Muscle of leg (tissue), 11 donors: Measurements from ENCODE around the gene NUP93. TPM values are rescaled to one million over a fixed set of nuclear protein-coding genes. Genes with fewer than 3 reads are reported as not detected.
A peak's percentile ranks its signal among the peaks of the same experiment; 100 is the strongest.

ENCODE experiments used
- DNase-seq: peaks from one replicate; pipeline ENCODE4 v3.0.0; 2013
- H3K27ac ChIP-seq: one replicate; pipeline ENCODE4 v1.5.1; 2013; ENCODE audit warnings: mild to moderate bottlenecking, low read length, control low read depth
- H3K27me3 ChIP-seq: one replicate; pipeline ENCODE4 v1.6.1; 2013; ENCODE audit warnings: low read length; ENCODE audit not compliant: control insufficient read depth, insufficient read depth
- H3K36me3 ChIP-seq: one replicate; pipeline ENCODE4 v1.6.1; 2013; ENCODE audit warnings: low read length; ENCODE audit not compliant: control insufficient read depth, insufficient read depth
- H3K4me1 ChIP-seq: one replicate; pipeline ENCODE4 v1.6.1; 2013; ENCODE audit warnings: low read length; ENCODE audit not compliant: control insufficient read depth, insufficient read depth
- H3K4me3 ChIP-seq: one replicate; pipeline ENCODE4 v1.5.1; 2013; ENCODE audit warnings: low read length, control low read depth
- H3K9me3 ChIP-seq: replicated peaks from 2 replicates; pipeline ENCODE4 v1.6.1; 2013; ENCODE audit warnings: low read depth, low read length; ENCODE audit not compliant: control insufficient read depth
- WGBS: methylation state at CpG from one replicate; pipeline ENCODE4 v1.1.5; 2013; ENCODE audit warnings: missing lambda C conversion rate; ENCODE audit not compliant: insufficient coverage; 5-methylcytosine and 5-hydroxymethylcytosine counted together
- polyA plus RNA-seq, 8 donors: library from polyadenylated mRNA; unstranded; fragments of 120-200 nt; gene quantifications; one replicate each; pipeline versions ENCODE4 v1.2.1 to v1.2.3, GENCODE V29; 2013; ENCODE audit warnings: inconsistent platforms in 1 of 8, low replicate concordance in 1 of 8; ENCODE audit not compliant: insufficient read length in 8 of 8, insufficient read depth in 1 of 8
- total RNA-seq: library from RNA; stranded (reverse); fragments of 120-200 nt; gene quantifications from one replicate; pipeline ENCODE4 v1.2.4, GENCODE V29; 2013

NUP93 gene
- total and polyA plus RNA-seq, 9 donors: 42.9 to 54.6 (median 45.9) TPM

- no peak overlapping the region for H3K4me3 ChIP-seq
- no peak overlapping the region for H3K27ac ChIP-seq
- H3K36me3 ChIP-seq: no peaks in the 10 kb centered on the region
- no peaks in the 10 kb centered on the region for H3K9me3 ChIP-seq
- DNase-seq: no peak
- no peaks in the 10 kb centered on the region for H3K27me3 ChIP-seq
- peaks cover 11% of the 10 kb centered on the region for H3K4me1 ChIP-seq
- WGBS: 92% methylated on average over 6 of the region's 6 CpGs
Observed at GRCh38 chr16:56855201-56855600, 125.3 kb downstream of the NUP93 start.

DNA sequence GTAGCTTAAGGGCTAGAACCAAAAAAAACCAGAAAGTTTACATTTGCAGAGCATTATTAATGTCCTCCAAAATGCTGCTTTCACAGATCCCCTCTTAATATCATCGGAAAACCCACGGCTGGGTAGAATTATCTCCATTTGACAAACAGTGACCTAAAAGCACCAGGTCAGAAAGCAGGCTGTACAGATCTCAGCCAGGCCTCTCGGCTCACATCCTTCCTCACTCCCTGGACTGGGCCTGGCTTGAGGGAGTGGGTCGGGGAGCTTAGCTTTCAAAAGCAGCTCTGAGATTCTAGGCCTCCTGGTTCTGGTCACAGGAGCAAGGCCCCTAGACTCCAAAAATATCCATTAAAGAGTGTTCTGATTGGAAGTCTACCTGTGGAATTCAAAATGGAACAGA lies 126.0 kb downstream of the NUP93 start:
- no CpG with 5 or more reads among the region's 4 CpGs for WGBS
- no peak overlapping the region for H3K4me3 ChIP-seq

DNA sequence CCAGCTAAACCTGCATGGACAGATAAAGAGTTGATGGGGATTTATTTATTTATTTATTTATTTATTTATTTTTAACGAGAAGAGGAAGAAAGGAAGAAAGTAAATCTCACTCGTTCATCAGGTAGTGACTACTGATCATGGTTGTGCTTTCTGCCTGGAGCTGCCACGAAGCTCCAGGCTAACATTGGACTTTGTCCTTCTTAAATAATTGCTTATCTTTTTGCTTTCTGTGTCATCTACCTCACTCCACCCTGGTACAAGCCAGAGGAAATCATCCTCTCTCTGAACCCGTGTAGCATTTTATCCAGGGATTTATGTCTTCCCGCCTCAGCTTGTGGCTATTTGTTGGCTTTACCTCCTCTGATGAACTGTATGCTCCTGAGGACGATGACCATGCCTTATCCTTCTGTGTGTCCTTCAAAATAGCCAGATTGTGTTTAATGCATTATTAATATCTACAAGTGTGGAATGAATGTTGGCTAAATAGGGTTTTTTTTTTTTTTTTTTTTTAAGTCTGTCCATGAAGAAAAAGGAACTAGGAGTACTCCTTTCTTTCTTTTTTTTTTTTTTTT lies 127.0 kb downstream of the NUP93 start:
- no CpG with 5 or more reads among the region's 6 CpGs for WGBS
- H3K27ac ChIP-seq: no peak overlapping the region
- no peaks in the 10 kb centered on the region for H3K9me3 ChIP-seq
- no peak overlapping the region for H3K4me3 ChIP-seq
- H3K36me3 ChIP-seq: no peaks in the 10 kb centered on the region
- no peak for DNase-seq
- H3K4me1 ChIP-seq: peaks cover 24% of the 10 kb centered on the region
- H3K27me3 ChIP-seq: no peaks in the 10 kb centered on the region

More for the DNA sequence above, 126.0 kb downstream of the NUP93 start:
- H3K9me3 ChIP-seq: no peaks in the 10 kb centered on the region
- no peaks in the 10 kb centered on the region for H3K27me3 ChIP-seq
- peaks cover 18% of the 10 kb centered on the region for H3K4me1 ChIP-seq
- DNase-seq: no peak
- no peak overlapping the region for H3K27ac ChIP-seq
- H3K36me3 ChIP-seq: no peaks in the 10 kb centered on the region

DNA sequence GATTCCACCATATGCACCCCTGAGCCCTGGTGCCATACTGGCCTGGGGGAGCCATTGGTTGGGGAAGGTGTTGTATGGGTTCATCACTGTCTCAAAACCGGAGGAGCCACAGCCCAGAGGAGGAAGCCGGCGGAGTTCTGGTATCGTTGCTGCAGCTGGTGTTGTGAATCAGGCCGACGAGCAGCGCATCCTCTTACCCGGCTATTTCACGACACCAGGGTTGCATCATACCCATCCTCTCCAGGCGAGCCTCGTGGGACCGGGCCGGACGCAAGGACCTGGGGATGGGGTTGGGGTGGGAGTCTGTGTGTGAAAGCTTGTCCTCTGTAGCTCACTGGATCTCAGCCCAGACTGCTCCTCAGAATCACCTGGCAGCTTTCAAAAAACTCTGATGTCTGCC lies 128.4 kb downstream of the NUP93 start:
- no peaks in the 10 kb centered on the region for H3K27me3 ChIP-seq
- H3K9me3 ChIP-seq: no peaks in the 10 kb centered on the region
- peaks cover 34% of the 10 kb centered on the region for H3K4me1 ChIP-seq
- no peak overlapping the region for H3K27ac ChIP-seq
- H3K4me3 ChIP-seq: no peak overlapping the region
- H3K36me3 ChIP-seq: no peaks in the 10 kb centered on the region
- DNase-seq: no peak
- WGBS: 94% methylated on average over 8 of the region's 14 CpGs

DNA sequence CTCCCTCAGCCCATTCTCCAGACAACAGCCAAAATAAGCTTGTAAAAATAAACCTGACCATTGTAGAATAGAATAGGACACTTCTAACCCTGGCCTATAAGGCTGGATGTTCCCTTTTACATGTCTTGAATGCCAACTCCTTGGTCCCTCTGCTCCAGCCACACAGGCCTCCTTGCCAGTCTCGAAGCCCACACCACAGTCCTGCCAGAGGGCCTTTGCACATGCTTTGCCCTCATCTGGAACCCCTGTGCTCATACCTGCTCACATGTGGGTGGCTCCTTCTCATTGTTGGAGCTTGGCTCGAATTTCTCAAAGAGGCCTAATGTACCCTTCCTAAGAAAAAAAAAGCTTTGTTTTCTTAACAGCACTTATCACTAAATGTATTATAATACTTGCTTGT lies 129.7 kb downstream of the NUP93 start:
- H3K36me3 ChIP-seq: no peaks in the 10 kb centered on the region
- no peak overlapping the region for H3K4me3 ChIP-seq
- H3K9me3 ChIP-seq: no peaks in the 10 kb centered on the region
- no peak for DNase-seq
- H3K27me3 ChIP-seq: no peaks in the 10 kb centered on the region
- no peak overlapping the region for H3K27ac ChIP-seq
- WGBS: 90% methylated on average over 1 of the region's 2 CpGs
- peaks cover 34% of the 10 kb centered on the region for H3K4me1 ChIP-seq

DNA sequence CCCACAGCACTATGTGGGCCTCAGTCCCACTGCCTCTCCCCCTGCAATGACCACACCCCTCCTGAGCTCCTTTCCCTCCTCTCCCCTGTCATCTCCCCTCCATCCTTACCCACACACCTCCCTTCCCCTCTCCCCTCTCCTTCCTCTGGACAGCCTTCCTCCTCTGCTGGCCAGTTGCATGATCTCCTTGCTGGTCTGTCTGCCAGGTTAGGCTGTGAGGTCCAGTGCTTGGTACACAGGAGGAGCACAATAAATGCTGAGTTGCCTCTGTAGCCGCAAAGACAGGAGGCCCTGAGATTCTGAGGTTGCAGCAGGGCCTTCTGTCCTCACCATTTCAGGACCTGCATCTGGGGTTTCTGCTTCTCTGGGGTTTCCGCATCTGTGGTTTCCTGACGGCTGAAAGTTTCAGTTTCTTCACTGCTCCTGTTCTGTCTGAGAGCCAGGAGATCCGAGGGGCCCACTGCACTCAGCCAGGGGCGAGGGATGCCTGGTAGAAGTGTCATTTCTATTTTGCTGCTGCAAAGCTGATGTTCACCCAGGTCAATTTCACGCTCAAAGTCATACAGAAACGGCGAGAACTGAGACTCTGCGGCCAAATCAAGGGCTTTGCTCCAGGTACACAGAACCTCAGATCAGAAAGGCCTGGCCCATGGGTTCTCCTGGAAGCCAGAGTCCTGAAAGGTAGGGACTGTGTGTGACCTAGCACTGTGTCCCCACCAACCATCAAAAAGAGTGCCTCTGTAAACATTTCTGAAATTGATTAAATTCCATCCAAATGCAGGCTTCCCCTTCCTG lies 130.5 kb downstream of the NUP93 start:
- no peaks in the 10 kb centered on the region for H3K27me3 ChIP-seq
- no peak for DNase-seq
- no peak overlapping the region for H3K4me3 ChIP-seq
- no peaks in the 10 kb centered on the region for H3K9me3 ChIP-seq
- H3K36me3 ChIP-seq: no peaks in the 10 kb centered on the region
- peaks cover 34% of the 10 kb centered on the region for H3K4me1 ChIP-seq
- 35% methylated on average over 9 of the region's 9 CpGs for WGBS
- H3K27ac ChIP-seq: no peak overlapping the region

- peaks cover 34% of the 10 kb centered on the region for H3K4me1 ChIP-seq
- no peaks in the 10 kb centered on the region for H3K36me3 ChIP-seq
- H3K9me3 ChIP-seq: no peaks in the 10 kb centered on the region
- H3K27ac ChIP-seq: no peak overlapping the region
- peak; percentile 33 for DNase-seq
- no peak overlapping the region for H3K4me3 ChIP-seq
- no peaks in the 10 kb centered on the region for H3K27me3 ChIP-seq
- WGBS: no CpG with 5 or more reads among the region's 3 CpGs
Observed at GRCh38 chr16:56861092-56861610, 131.2 kb downstream of the NUP93 start.

DNA sequence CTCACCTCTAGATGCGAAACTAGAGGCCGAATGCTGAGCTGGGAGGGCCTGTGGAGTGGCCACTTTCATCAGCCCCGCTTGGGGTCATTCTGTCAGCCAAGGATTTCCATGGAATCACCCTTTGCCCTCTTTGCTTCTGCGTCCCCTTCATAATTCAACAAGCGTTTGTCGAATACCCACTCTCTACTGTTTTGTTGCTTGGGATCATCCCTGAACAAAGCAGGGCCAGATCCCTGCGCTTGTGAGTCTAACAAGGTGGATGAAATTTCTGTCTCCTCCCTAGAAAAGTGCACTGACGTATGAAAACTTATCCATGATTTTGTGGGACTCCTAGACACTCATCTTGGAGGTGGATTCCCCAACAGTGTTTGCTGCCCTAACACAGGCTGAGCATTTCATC lies 131.8 kb downstream of the NUP93 start:
- Histone ChIP-seq H3K4me3 (no peak overlapping the region), H3K4me1 (peaks cover 34% of the 10 kb centered on the region), H3K9me3 (no peaks in the 10 kb centered on the region), H3K27me3 (no peaks in the 10 kb centered on the region), H3K27ac (no peak overlapping the region), H3K36me3 (no peaks in the 10 kb centered on the region)
- DNase-seq: no peak
- 76% methylated on average over 6 of the region's 8 CpGs for WGBS

GRCh38 chr16:56862776-56863175 lies 132.8 kb downstream of the NUP93 start:
- Histone ChIP-seq H3K36me3 (no peaks in the 10 kb centered on the region), H3K27me3 (no peaks in the 10 kb centered on the region), H3K4me1 (peaks cover 40% of the 10 kb centered on the region), H3K9me3 (no peaks in the 10 kb centered on the region), H3K27ac (no peak overlapping the region), H3K4me3 (no peak overlapping the region)
- 75% methylated on average over 5 of the region's 5 CpGs for WGBS
- DNase-seq: no peak

GRCh38 chr16:56864960-56865359 lies 135.0 kb downstream of the NUP93 start, which contains the start of gene SLC12A3:
Gene SLC12A3 (plus strand): TSS chr16:56865207. CDS start chr16:56865236, 29 bp downstream.
- WGBS: 68% methylated on average over 12 of the region's 12 CpGs
- Histone ChIP-seq H3K9me3 (no peaks in the 10 kb centered on the region), H3K4me1 (peaks cover 39% of the 10 kb centered on the region), H3K27ac (no peak within 1 kb of the TSS), H3K36me3 (no peaks in the 10 kb centered on the region), H3K4me3 (no peak within 1 kb of the TSS), H3K27me3 (no peaks in the 10 kb centered on the region)
- DNase-seq: no peak
